A673 (cell line): ENCODE data around the gene GMEB2.

Experiments
- CTCF ChIP-seq: fragments of 300-800, 200-600 bp; sonication (generic); conservative IDR thresholded peaks from 2 replicates; pipeline ENCODE4 v1.5.1; 2017; ENCODE audit warnings: low read depth, mild to moderate bottlenecking, antibody characterized with exemption, low read length, moderate library complexity, mixed read lengths
- EZH2 ChIP-seq: fragments of 200-600 bp; sonication (generic); IDR thresholded peaks from 2 replicates; pipeline ENCODE4 v1.6.1; 2017; ENCODE audit warnings: borderline replicate concordance, low read depth, mild to moderate bottlenecking, mixed read lengths, antibody characterized with exemption, low read length; ENCODE audit not compliant: poor library complexity, severe bottlenecking

DNA sequence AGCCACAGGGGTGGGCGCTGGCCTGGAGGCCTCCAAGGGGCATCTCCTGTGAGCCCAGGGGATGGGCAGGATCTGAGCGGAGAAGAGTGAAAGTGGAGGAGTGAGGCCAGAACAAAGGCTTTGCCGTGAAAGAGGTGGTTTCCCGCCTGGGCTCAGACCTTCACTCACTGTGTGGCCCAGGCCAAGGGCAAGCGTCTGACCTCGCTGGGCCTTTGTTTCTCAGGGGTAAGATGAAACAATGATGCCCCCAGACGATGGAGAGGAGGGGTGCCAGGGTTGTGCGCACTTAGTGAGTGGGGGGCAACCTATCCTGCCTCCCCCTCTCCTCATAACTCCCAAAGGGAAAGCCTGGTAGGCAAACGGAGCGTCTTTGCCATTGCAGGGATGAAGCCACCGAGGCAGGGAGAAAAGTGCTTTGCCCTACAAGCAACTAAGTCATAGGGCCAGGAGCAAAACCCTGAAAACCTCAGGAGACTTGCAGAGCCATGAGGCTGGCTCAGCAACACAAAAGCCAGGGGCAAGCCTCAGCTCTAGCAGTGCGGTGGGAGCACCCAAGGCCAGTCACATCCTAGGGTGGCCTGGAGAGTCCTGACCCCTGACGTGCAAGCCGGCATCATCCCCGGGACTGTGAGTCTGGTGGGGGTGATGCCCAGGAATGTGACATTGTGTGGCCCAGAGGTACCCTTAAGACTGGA is 27.2 kb upstream of the GMEB2 start:
- TF ChIP-seq CTCF (no peak), EZH2 (no peak)
